GM12801 (cell line): ENCODE results near the gene GPR21.

ENCODE experiments used
- CTCF ChIP-seq: IDR thresholded peaks from one replicate; pipeline ENCODE4 v1.5.1; 2011; ENCODE audit warnings: control low read depth; ENCODE audit not compliant: insufficient read length; ENCODE audit errors: extremely low read depth

Gene GPR21

GRCh38 chr9:123000371-123001068 lies 32.9 kb upstream of the GPR21 start:
- no peak for TF ChIP-seq CTCF

GRCh38 chr9:123002754-123003153 lies 30.7 kb upstream of the GPR21 start:
- TF ChIP-seq CTCF, result no peak

- TF ChIP-seq CTCF, result no peak
Observed at GRCh38 chr9:123003466-123003865, 30.0 kb upstream of the GPR21 start.

- no peak for TF ChIP-seq CTCF
Observed at GRCh38 chr9:123005964-123006363, 27.5 kb upstream of the GPR21 start.

GRCh38 chr9:123007269-123007668 lies 26.2 kb upstream of the GPR21 start:
- TF ChIP-seq CTCF, result no peak

- TF ChIP-seq CTCF, result no peak
Observed at GRCh38 chr9:123008909-123009308, 24.6 kb upstream of the GPR21 start.

- no peak for TF ChIP-seq CTCF
Observed at GRCh38 chr9:123011380-123011779, 22.1 kb upstream of the GPR21 start.
